Gastroesophageal sphincter (tissue), 3 donors: Measurements from ENCODE around the gene DNAH8.

ENCODE experiments used
- CTCF ChIP-seq, 4 experiments: fragments of 200-600 bp in 2 of 4; fragments of 450-650 bp in 2 of 4; sonication (generic) in 1 of 4; IDR thresholded peaks; one replicate each; pipeline ENCODE4 v1.5.1; 2017 to 2019; ENCODE audit warnings: antibody characterized with exemption in 4 of 4, mild to moderate bottlenecking in 2 of 4, moderate library complexity in 2 of 4
- EP300 ChIP-seq: sonication (generic); formaldehyde crosslinking; IDR thresholded peaks from one replicate; pipeline ENCODE4 v1.6.1; 2017; ENCODE audit warnings: antibody characterized with exemption, mild to moderate bottlenecking

DNA sequence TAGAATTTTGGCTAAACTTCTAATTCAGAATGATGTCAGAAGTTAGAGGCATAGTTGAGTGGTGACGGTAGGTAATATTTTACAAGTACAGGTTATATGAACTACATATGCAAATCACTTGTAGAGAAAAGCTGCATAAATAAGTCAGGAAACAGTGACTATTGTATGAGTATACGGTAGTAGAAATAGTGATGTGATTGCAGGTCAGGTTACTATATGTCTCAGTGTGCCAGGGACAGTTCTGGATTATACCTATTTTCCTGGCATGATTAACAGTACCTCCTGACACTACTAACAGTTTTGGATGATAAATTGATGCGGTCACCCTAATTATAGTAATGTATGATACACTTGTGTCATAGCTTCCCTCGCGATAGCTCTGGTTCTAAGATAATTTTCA is 9.2 kb downstream of the DNAH8 start:
- TF ChIP-seq CTCF (IDR thresholded peaks at IDR 0.05) (no peak), EP300 (no peak)
